ENCODE measurements around the gene PRR23E.

DNA sequence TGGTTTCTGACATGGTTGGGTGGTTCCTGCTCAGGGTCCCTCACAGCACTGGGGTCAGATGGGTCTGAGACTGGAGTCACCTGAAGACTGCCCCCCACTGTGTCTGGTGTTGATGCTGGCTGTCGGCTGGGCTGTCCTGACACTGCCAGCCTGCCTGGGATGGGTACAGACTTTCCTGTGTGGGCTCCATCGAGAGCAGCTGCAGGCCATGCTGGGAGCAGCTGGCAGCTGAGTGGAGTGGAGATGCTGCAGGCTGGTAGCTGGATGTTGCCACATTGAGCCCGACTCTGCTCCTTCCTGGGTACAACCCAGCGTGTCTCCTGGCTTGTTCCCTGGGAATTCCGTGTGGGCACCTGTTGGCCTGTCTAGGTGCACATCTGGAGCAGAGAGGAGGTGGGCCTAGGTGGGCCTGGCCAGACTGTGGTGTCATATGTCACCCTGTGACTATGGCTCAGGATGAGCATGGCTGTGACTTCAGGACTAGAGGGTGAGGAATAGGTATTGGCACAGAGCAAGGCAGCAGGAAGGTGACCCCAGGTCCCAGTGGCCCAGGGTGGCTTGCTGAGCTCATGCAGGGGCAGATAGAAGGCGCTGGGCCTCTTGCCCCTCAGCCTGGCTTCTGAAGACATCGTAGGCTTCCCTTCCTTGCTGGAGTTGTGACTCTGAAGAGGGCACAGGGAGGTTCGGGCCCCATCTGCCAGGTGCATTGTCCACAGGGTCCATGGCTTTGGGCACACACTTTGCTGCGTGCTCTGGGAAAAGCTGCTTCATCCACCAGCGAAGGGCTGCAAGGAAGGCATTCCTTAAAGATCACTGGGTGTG, 40.0 kb upstream of the PRR23E start:
- no peak for TF ChIP-seq POLR2A (IDR thresholded peaks at IDR 0.05)
- TF ChIP-seq, protein P1, sequence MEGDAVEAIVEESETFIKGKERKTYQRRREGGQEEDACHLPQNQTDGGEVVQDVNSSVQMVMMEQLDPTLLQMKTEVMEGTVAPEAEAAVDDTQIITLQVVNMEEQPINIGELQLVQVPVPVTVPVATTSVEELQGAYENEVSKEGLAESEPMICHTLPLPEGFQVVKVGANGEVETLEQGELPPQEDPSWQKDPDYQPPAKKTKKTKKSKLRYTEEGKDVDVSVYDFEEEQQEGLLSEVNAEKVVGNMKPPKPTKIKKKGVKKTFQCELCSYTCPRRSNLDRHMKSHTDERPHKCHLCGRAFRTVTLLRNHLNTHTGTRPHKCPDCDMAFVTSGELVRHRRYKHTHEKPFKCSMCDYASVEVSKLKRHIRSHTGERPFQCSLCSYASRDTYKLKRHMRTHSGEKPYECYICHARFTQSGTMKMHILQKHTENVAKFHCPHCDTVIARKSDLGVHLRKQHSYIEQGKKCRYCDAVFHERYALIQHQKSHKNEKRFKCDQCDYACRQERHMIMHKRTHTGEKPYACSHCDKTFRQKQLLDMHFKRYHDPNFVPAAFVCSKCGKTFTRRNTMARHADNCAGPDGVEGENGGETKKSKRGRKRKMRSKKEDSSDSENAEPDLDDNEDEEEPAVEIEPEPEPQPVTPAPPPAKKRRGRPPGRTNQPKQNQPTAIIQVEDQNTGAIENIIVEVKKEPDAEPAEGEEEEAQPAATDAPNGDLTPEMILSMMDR (IDR thresholded peaks at IDR 0.05), result no peak

All from esophagus squamous epithelium (tissue), 4 donors.